HFF-Myc (cell line): ENCODE results near the gene NFAM1.

Experiments used
- DNase-seq: peaks from one replicate; pipeline ENCODE4 v3.0.0-alpha.2; 2011; ENCODE audit warnings: low read depth; ENCODE audit errors: extremely low read depth
- H3K4me3 ChIP-seq: replicated peaks from 2 replicates; pipeline ENCODE4 v1.5.1; 2011; ENCODE audit warnings: low read depth, mild to moderate bottlenecking, control low read depth, low read length
- TF ChIP-seq, protein P1 (sequence below): IDR thresholded peaks from 2 replicates; pipeline ENCODE4 v1.5.1; 2012; ENCODE audit warnings: mild to moderate bottlenecking, low read depth, low read length, control low read depth; ENCODE audit errors: missing control alignments

The NFAM1 gene

DNA sequence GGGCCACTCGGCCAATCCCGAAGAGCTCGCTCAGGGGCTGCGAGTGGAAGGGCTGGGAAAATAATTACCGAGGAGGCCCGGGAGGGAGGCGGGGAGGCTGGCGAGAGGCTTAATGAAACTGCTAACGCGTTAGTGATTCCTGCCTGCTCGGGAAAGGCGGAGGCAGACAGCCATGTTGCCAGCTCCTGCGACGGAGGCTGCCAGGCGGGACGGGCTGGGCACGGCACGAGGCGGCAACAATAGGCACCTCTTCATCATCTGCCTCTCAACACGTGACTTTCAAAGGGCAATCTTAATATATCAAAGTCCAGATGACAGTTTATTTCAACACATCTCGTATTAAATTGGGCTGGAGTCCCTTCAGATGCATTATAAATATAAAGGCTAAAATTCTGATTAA, 93.7 kb downstream of the NFAM1 start:
- no peak overlapping the region for H3K4me3 ChIP-seq
- no peak for DNase-seq
- TF ChIP-seq, protein P1, sequence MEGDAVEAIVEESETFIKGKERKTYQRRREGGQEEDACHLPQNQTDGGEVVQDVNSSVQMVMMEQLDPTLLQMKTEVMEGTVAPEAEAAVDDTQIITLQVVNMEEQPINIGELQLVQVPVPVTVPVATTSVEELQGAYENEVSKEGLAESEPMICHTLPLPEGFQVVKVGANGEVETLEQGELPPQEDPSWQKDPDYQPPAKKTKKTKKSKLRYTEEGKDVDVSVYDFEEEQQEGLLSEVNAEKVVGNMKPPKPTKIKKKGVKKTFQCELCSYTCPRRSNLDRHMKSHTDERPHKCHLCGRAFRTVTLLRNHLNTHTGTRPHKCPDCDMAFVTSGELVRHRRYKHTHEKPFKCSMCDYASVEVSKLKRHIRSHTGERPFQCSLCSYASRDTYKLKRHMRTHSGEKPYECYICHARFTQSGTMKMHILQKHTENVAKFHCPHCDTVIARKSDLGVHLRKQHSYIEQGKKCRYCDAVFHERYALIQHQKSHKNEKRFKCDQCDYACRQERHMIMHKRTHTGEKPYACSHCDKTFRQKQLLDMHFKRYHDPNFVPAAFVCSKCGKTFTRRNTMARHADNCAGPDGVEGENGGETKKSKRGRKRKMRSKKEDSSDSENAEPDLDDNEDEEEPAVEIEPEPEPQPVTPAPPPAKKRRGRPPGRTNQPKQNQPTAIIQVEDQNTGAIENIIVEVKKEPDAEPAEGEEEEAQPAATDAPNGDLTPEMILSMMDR = no peak

DNA sequence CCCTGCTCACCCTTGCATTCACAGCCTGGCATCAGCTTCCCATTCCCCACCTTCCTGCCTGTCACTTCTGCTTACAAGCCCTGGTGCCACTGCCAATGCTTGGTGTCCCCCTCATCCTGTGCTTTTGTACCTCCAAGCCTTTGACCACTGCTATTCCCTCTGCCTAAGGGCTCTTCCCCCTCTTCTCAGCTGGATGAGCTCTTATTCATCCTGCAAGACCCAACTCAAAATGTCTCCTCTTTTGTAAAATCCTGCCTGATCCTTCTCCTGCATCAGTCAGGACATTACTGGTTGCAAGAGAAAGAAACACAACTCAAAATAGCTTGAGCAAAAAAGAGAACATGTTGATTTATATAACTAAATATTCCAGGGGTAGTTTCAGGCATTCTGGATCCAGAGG, 94.8 kb downstream of the NFAM1 start:
- H3K4me3 ChIP-seq = no peak overlapping the region
- TF ChIP-seq, protein P1 = no peak

DNA sequence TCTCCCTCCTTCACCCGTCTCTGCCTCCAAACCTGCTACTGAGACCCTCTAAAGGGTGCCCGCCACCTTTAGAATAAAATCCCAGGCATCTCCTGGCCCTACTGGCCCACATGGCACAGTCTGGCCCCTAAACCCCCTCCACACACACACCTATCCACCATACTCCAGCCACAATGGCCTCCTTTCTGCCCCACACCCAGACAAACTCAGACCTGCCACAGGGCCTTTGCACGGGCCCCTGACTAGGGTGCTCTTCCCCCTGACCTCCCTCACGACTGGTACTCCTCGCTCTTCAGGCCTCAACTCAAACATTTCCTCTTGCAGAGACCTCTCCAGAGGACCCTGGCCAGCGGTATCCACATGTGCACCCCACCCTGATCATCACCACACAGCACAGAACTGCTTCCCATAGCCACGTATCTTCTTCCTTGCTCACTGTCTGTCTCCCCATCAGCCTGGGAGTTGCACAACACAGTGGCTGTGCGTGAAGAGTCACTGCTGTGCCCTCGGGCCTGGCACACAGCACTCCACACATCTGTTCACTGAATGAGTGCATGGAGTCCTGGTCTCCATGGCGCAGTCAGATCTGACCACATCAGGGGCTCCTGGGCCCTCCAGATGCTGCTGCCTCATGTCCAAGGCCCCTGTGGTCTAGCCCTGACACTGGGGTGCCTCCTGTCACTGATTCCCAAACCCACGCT, 95.5 kb downstream of the NFAM1 start:
- DNase-seq = no peak
- TF ChIP-seq, protein P1 = no peak
- no peak overlapping the region for H3K4me3 ChIP-seq

More for the DNA sequence above, 94.8 kb downstream of the NFAM1 start:
- DNase-seq = no peak

DNA sequence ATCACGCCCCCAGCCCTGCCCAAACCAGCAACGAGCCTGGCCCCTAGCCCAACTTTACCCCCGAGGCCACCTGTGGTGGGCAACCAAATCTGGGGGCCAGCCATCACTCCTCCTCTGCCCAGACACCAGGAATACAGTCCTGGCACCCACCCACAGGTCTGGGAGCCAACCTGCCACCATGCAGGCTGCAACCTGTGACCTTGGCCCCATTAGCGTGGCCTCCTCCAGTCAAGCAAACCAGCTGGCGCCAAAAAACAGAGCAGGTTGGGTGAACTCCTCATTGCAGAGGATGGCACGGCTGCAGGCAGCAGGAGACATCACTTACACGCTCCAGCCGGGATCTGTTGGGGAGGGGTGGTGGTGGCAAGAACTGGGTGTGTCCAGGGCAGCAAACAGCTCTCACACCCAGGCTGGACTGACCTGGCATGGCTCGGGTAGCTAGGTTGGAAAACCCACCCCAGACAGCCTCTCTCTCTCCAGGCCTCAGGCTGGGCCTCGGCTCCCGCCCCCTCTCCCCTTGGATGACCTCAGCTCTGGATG, 96.3 kb downstream of the NFAM1 start:
- no peak overlapping the region for H3K4me3 ChIP-seq
- DNase-seq = no peak
- TF ChIP-seq, protein P1 = no peak

DNA sequence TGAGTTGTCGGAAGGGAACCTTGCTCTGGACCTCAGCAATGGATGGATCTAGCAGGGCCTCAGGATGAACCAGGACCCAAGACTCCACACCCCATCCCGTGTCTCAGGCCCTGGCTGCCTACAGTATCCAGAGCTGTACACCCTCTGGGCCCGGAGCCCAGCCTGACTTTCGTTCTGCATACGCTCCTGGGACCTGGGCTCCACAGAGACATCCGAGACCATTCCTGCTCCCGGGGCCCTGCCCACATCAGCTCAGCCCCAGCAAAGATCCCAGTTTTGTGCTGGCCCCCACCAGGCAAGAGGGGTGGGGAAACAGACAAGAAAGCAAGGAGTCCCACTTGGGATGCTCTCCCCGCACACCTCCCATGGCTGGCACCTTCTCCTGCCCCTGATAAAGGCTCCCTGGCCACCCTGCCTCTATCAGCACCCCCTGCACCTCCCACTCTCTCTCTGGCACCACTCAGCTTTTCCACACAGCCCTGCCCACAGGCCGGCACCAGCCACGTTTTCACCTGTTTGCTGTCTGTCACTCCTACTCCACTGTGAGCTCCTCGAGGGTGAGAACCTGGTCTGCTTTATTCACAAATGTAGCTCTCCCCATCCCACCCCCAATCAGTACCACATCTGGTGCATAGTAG, 97.2 kb downstream of the NFAM1 start:
- H3K4me3 ChIP-seq = no peak overlapping the region
- TF ChIP-seq, protein P1 = no peak
- no peak for DNase-seq

DNA sequence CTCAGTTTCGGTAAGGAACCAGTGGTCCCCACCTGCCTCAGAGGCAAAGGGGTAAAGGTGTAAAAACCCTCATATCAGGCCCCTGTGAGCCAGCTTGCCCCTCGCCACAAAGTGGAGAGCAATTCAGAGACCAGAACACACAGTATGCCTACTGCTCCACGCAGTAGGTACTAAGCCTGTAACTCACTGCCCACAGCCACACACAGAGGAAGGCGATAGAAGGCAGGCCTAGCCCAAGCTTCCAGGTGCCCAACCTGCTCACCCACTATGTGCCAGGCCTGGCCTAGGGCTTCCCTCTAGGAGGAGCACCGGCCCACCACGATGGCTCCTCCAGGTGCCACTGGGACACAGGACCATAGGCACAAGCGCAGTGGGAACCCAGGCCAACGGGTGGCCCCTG, 98.7 kb downstream of the NFAM1 start:
- TF ChIP-seq, protein P1 = no peak
- H3K4me3 ChIP-seq = no peak overlapping the region
- DNase-seq = no peak
